ENCODE results near the gene GIMAP1. TPM values are rescaled to one million over a fixed set of nuclear protein-coding genes. Genes with fewer than 3 reads are reported as not detected.

The GIMAP1 gene
- total and polyA plus RNA-seq, 2 of the 8 experiments (the other 6 are each of a cell fraction or from before 2014, with no cell fraction given), result not detected

GRCh38 chr7:150744041-150744656 lies 27.7 kb downstream of the GIMAP1 start (continued):
- no peak for TF ChIP-seq SUZ12 (IDR thresholded peaks at IDR 0.05; ENCODE audit: low read length)

All from H1 (cell line).